ENCODE results near the gene KIAA1328. TPM values are rescaled to one million over a fixed set of nuclear protein-coding genes. Genes with fewer than 3 reads are reported as not detected.

KIAA1328 gene
- total and polyA plus RNA-seq, 2 donors (not counting 3 experiments of a cell fraction or from before 2014, with no cell fraction given), result 2.7 to 6.5 TPM

- peaks cover 2 to 20% of the 10 kb centered on the region in 2 experiments for H3K36me3 ChIP-seq (ENCODE audit: control insufficient read depth in 2 of 2, extremely low read depth in 1 of 2, insufficient read depth in 2 of 2, low read length in 2 of 2)
- TF ChIP-seq GATA2 (IDR thresholded peaks at IDR 0.05; ENCODE audit: insufficient read depth, insufficient read length, low read depth, low read length) (no peak), POLR2AphosphoS5 (IDR thresholded peaks at IDR 0.05; ENCODE audit: insufficient read depth, low read depth, low read length) (no peak), FOS (IDR thresholded peaks at IDR 0.05; ENCODE audit: borderline replicate concordance, insufficient read depth, low read length) (no peak), MYC (IDR thresholded peaks at IDR 0.05; ENCODE audit: low read depth, low read length) (no peak), EZH2 (IDR thresholded peaks at IDR 0.05; ENCODE audit: borderline replicate concordance, low read depth, low read length, severe bottlenecking) (no peak), MAX (IDR thresholded peaks at IDR 0.05; ENCODE audit: insufficient read depth, insufficient read length) (no peak), POLR2A (IDR thresholded peaks at IDR 0.05; ENCODE audit: low read depth, low read length) (no peak), CTCF (IDR thresholded peaks at IDR 0.05; ENCODE audit: extremely low read depth in 1 of 2, insufficient read depth in 1 of 2, low read depth in 1 of 2, low read length in 2 of 2) (no peak), JUN (IDR thresholded peaks at IDR 0.05; ENCODE audit: borderline replicate concordance, insufficient read depth, insufficient read length, low read depth) (no peak)
- no peak for DNase-seq (ENCODE audit: low read depth, low spot score)
- intact Hi-C loops (cut with micrococcal nuclease), result no loop called here
- no peak overlapping the region for H3K27ac ChIP-seq (ENCODE audit: insufficient read depth, low read depth, low read length)
- H4K20me1 ChIP-seq (replicated peaks; ENCODE audit: control insufficient read depth, extremely low read depth, insufficient read depth, low read length), result no peaks in the 10 kb centered on the region
- CTCF ChIA-PET, result interaction anchor here (1.2 kb wide), 1 partner anchor 103 kb away, joined by 3 read pairs; no protein-coding TSS in a partner anchor
- FAIRE-seq, result no peak
- H3K79me2 ChIP-seq (ENCODE audit: control insufficient read depth, insufficient read depth, low read length), result peaks cover 4% of the 10 kb centered on the region
- no peak overlapping the region for H2AFZ ChIP-seq (ENCODE audit: low read depth, low read length)
- POLR2A ChIA-PET, result no interaction called here
- no peak overlapping the region for H3K4me3 ChIP-seq (replicated peaks in 1 of 3; ENCODE audit: insufficient read depth in 1 of 3, low read depth in 1 of 3, low read length in 3 of 3)
- no peaks in the 10 kb centered on the region for H3K9me3 ChIP-seq (replicated peaks; ENCODE audit: control insufficient read depth, insufficient read depth, low read length)
- no peak overlapping the region for H3K9ac ChIP-seq (replicated peaks; ENCODE audit: extremely low read depth, insufficient read depth, low read length)
- dilution Hi-C loops (cut with MboI; ENCODE audit: extremely low pct_ligation_motif_present, low sequenced_read_pairs), result no loop called here
- no peak overlapping the region for H3K4me2 ChIP-seq (ENCODE audit: insufficient read depth, low read length)
- BruUV-seq (replicated peaks), result no TSS peak
- H3K9me1 ChIP-seq (replicated peaks; ENCODE audit: control insufficient read depth, extremely low read depth, insufficient read depth, low read length), result no peaks in the 10 kb centered on the region
- no peaks in the 10 kb centered on the region for H3K4me1 ChIP-seq (ENCODE audit: control insufficient read depth, extremely low read depth, insufficient read depth, low read length)
- no peaks in the 10 kb centered on the region for H3K27me3 ChIP-seq (ENCODE audit: control insufficient read depth in 2 of 2, insufficient read depth in 2 of 2, low read length in 2 of 2)
These were observed 17.0 kb upstream of the KIAA1328 start for GRCh38 chr18:36811955-36812354.
